Measurements from ENCODE around the gene KDM2B. TPM values are rescaled to one million over a fixed set of nuclear protein-coding genes. Genes with fewer than 3 reads are reported as not detected.

Gene KDM2B
- polyA plus RNA-seq, 1 donor (not counting 4 experiments of a cell fraction or from before 2014, with no cell fraction given): 10.3 TPM

GRCh38 chr12:121531356-121531750 lies 49.5 kb downstream of the KDM2B start:
- H4K20me1 ChIP-seq (ENCODE audit: control insufficient read depth, extremely low read depth, insufficient read depth, low read length): no peaks in the 10 kb centered on the region
- H3K36me3 ChIP-seq (ENCODE audit: control insufficient read depth in 2 of 2, extremely low read depth in 1 of 2, insufficient read depth in 2 of 2, low read length in 2 of 2): no peaks in the 10 kb centered on the region
- no peaks in the 10 kb centered on the region for H3K79me2 ChIP-seq (ENCODE audit: control insufficient read depth, insufficient read depth, low read length)
- no peaks in the 10 kb centered on the region for H3K27me3 ChIP-seq (ENCODE audit: control insufficient read depth, extremely low read depth, insufficient read depth, low read length)
- DNase-seq (ENCODE audit: low read depth, low spot score) (no peak), FAIRE-seq (no peak)
- no peaks in the 10 kb centered on the region for H3K4me1 ChIP-seq (ENCODE audit: control insufficient read depth, extremely low read depth, insufficient read depth, low read length)
- H3K4me2 ChIP-seq (ENCODE audit: control insufficient read depth, extremely low read depth, insufficient read depth, low read depth, low read length): no peak overlapping the region
- H2AFZ ChIP-seq (ENCODE audit: control insufficient read depth, low read length): no peak overlapping the region
- H3K9me3 ChIP-seq (ENCODE audit: control insufficient read depth, low read depth, low read length): no peaks in the 10 kb centered on the region
- H3K9ac ChIP-seq (ENCODE audit: control insufficient read depth, extremely low read depth, insufficient read depth, low read length): no peak overlapping the region
- no peak overlapping the region for H3K4me3 ChIP-seq (ENCODE audit: control insufficient read depth in 2 of 3, extremely low read depth in 1 of 3, insufficient read depth in 2 of 3, low read depth in 1 of 3, low read length in 3 of 3)
- dilution Hi-C loops (cut with MboI; ENCODE audit: extremely low pct_ligation_motif_present, low sequenced_read_pairs): no loop called here
- TF ChIP-seq CTCF (optimal IDR thresholded peaks at IDR 0.05 in 1 of 3, IDR thresholded peaks at IDR 0.05 in 1 of 3, conservative IDR thresholded peaks at IDR 0.05 in 1 of 3; ENCODE audit: extremely low read depth in 1 of 3, insufficient read depth in 2 of 3, low read length in 3 of 3): no peak
- no peak for TF ChIP-seq EZH2 (IDR thresholded peaks at IDR 0.05; ENCODE audit: low read length)
- no peaks in the 10 kb centered on the region for H3K9me1 ChIP-seq (ENCODE audit: control insufficient read depth, extremely low read depth, insufficient read depth, low read length)
- H3K27ac ChIP-seq (ENCODE audit: control insufficient read depth, insufficient read depth, low read length): no peak overlapping the region

- dilution Hi-C loops (cut with MboI; ENCODE audit: extremely low pct_ligation_motif_present, low sequenced_read_pairs): no loop called here
- Histone ChIP-seq H3K79me2 (ENCODE audit: control insufficient read depth, insufficient read depth, low read length) (no peaks in the 10 kb centered on the region), H4K20me1 (ENCODE audit: control insufficient read depth, extremely low read depth, insufficient read depth, low read length) (no peaks in the 10 kb centered on the region), H3K4me3 (ENCODE audit: control insufficient read depth in 2 of 3, extremely low read depth in 1 of 3, insufficient read depth in 2 of 3, low read depth in 1 of 3, low read length in 3 of 3) (no peak overlapping the region), H3K9me3 (ENCODE audit: control insufficient read depth, low read depth, low read length) (no peaks in the 10 kb centered on the region), H2AFZ (ENCODE audit: control insufficient read depth, low read length) (no peak overlapping the region), H3K9ac (ENCODE audit: control insufficient read depth, extremely low read depth, insufficient read depth, low read length) (no peak overlapping the region), H3K4me2 (ENCODE audit: control insufficient read depth, extremely low read depth, insufficient read depth, low read depth, low read length) (no peak overlapping the region), H3K36me3 (ENCODE audit: control insufficient read depth in 2 of 2, extremely low read depth in 1 of 2, insufficient read depth in 2 of 2, low read length in 2 of 2) (no peaks in the 10 kb centered on the region), H3K9me1 (ENCODE audit: control insufficient read depth, extremely low read depth, insufficient read depth, low read length) (no peaks in the 10 kb centered on the region), H3K27ac (ENCODE audit: control insufficient read depth, insufficient read depth, low read length) (no peak overlapping the region), H3K27me3 (ENCODE audit: control insufficient read depth, extremely low read depth, insufficient read depth, low read length) (no peaks in the 10 kb centered on the region), H3K4me1 (ENCODE audit: control insufficient read depth, extremely low read depth, insufficient read depth, low read length) (no peaks in the 10 kb centered on the region)
- no peak for TF ChIP-seq CTCF (optimal IDR thresholded peaks at IDR 0.05 in 1 of 3, IDR thresholded peaks at IDR 0.05 in 1 of 3, conservative IDR thresholded peaks at IDR 0.05 in 1 of 3; ENCODE audit: extremely low read depth in 1 of 3, insufficient read depth in 2 of 3, low read length in 3 of 3)
- no peak for TF ChIP-seq EZH2 (IDR thresholded peaks at IDR 0.05; ENCODE audit: low read length)
- no peak for DNase-seq (ENCODE audit: low read depth, low spot score)
- no peak for FAIRE-seq
Observed at GRCh38 chr12:121530600-121531355, 50.0 kb downstream of the KDM2B start.

Data from keratinocyte (primary cell).